ENCODE data around the gene AASDH.

GRCh38 chr4:56326363-56326762 lies 60.9 kb downstream of the AASDH start:
- TF ChIP-seq CTCF (IDR thresholded peaks at IDR 0.05) (no peak), POLR2A (IDR thresholded peaks at IDR 0.05) (no peak)
